GM10266 (cell line): ENCODE results near the gene DPYD.

Experiments used
- DNase-seq: peaks from one replicate; pipeline ENCODE4 v3.0.0; 2012; ENCODE audit errors: extremely low spot score
- CTCF ChIP-seq: IDR thresholded peaks from 2 replicates; pipeline ENCODE4 v1.5.1; 2012; ENCODE audit warnings: mild to moderate bottlenecking, low read depth; ENCODE audit not compliant: control insufficient read depth, insufficient read depth; ENCODE audit errors: missing control alignments

The DPYD gene

GRCh38 chr1:97770376-97770775, 150.5 kb downstream of the DPYD start:
- TF ChIP-seq CTCF: no peak
- DNase-seq: no peak

GRCh38 chr1:97767381-97767780, 153.5 kb downstream of the DPYD start:
- no peak for TF ChIP-seq CTCF
- no peak for DNase-seq

GRCh38 chr1:97764991-97765390, 155.8 kb downstream of the DPYD start:
- no peak for DNase-seq
- TF ChIP-seq CTCF: no peak

- no peak for TF ChIP-seq CTCF
- DNase-seq: no peak
Observed at GRCh38 chr1:97761637-97762036, 159.2 kb downstream of the DPYD start.

GRCh38 chr1:97759078-97759477, 161.8 kb downstream of the DPYD start:
- no peak for TF ChIP-seq CTCF
- no peak for DNase-seq

- TF ChIP-seq CTCF: no peak
- DNase-seq: no peak
Observed at GRCh38 chr1:97758541-97759057, 162.2 kb downstream of the DPYD start.

- no peak for TF ChIP-seq CTCF
Observed at GRCh38 chr1:97745912-97746311, 174.9 kb downstream of the DPYD start.

More at GRCh38 chr1:97745912-97746311, 174.9 kb downstream of the DPYD start:
- no peak for DNase-seq
